HG03571 (cell line): ENCODE measurements around the gene PGBD5.

Experiments
- ATAC-seq: cut with Tn5 transposase; IDR thresholded peaks from one replicate; pipeline ENCODE4 v1.9.1; 2021; ENCODE audit not compliant: unreplicated experiment

PGBD5 gene

GRCh38 chr1:230326971-230327891, 98.9 kb downstream of the PGBD5 start:
- no peak for ATAC-seq

- ATAC-seq: no peak
Observed at GRCh38 chr1:230323686-230324085, 102.4 kb downstream of the PGBD5 start.

- ATAC-seq: no peak
Observed at GRCh38 chr1:230322967-230323547, 103.1 kb downstream of the PGBD5 start.

GRCh38 chr1:230322421-230322756, 103.7 kb downstream of the PGBD5 start:
- ATAC-seq: no peak

- ATAC-seq: no peak
Observed at GRCh38 chr1:230321741-230322420, 104.3 kb downstream of the PGBD5 start.

GRCh38 chr1:230321341-230321740, 104.8 kb downstream of the PGBD5 start:
- ATAC-seq: no peak

GRCh38 chr1:230320804-230321203, 105.3 kb downstream of the PGBD5 start:
- ATAC-seq: no peak

GRCh38 chr1:230319014-230319747, 107.0 kb downstream of the PGBD5 start:
- ATAC-seq: no peak

GRCh38 chr1:230317823-230318819, 108.0 kb downstream of the PGBD5 start:
- ATAC-seq: no peak

GRCh38 chr1:230316864-230317745, 109.0 kb downstream of the PGBD5 start:
- no peak for ATAC-seq

GRCh38 chr1:230315099-230315498, 111.0 kb downstream of the PGBD5 start:
- no peak for ATAC-seq

- no peak for ATAC-seq
Observed at GRCh38 chr1:230314142-230314470, 112.0 kb downstream of the PGBD5 start.

GRCh38 chr1:230313453-230314141, 112.5 kb downstream of the PGBD5 start:
- no peak for ATAC-seq

GRCh38 chr1:230312676-230313075, 113.5 kb downstream of the PGBD5 start:
- ATAC-seq: no peak

- no peak for ATAC-seq
Observed at GRCh38 chr1:230310381-230311163, 115.6 kb downstream of the PGBD5 start.

- ATAC-seq: no peak
Observed at GRCh38 chr1:230309646-230310177, 116.4 kb downstream of the PGBD5 start.

- ATAC-seq: no peak
Observed at GRCh38 chr1:230308821-230309220, 117.3 kb downstream of the PGBD5 start.

- ATAC-seq: no peak
Observed at GRCh38 chr1:230308039-230308438, 118.1 kb downstream of the PGBD5 start.
